Measurements from ENCODE around the gene KIAA0232. TPM values are rescaled to one million over a fixed set of nuclear protein-coding genes. Genes with fewer than 3 reads are reported as not detected.

KIAA0232 gene
- total and polyA plus RNA-seq, 9 of the 15 experiments (the other 6 are each of a cell fraction or from before 2014, with no cell fraction given), result 3.5 to 17.4 (median 13.0) TPM

DNA sequence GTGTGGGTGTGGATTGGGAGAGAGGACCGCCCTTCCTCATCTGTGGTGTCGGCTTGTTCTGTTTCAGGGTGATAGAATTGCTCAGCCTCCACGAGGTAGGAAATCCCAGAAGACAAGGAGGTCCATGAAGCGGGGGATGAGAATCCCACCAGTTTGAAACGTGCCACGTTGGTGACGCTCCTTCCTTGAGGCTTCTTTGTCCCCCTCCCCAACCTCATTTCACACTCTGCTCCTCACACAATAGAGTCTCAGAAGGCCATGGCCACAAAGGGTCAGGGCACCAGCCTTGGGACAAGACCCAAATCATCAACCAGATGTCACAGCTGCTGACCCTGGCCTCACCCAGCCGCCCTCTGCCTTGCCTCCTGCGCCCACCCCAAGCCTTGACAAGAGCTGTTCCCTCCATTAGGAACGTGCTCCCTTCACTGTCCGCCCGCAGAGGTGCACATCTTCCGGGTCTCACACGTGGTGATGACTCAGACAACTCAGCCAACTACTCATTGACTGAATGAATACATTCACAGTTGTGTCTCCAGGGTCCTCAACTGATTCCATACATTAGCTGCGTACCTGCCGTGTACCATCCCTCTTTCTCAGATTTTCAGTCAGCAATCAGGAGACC is 48.3 kb upstream of the KIAA0232 start (continued):
- TF ChIP-seq, protein P1, sequence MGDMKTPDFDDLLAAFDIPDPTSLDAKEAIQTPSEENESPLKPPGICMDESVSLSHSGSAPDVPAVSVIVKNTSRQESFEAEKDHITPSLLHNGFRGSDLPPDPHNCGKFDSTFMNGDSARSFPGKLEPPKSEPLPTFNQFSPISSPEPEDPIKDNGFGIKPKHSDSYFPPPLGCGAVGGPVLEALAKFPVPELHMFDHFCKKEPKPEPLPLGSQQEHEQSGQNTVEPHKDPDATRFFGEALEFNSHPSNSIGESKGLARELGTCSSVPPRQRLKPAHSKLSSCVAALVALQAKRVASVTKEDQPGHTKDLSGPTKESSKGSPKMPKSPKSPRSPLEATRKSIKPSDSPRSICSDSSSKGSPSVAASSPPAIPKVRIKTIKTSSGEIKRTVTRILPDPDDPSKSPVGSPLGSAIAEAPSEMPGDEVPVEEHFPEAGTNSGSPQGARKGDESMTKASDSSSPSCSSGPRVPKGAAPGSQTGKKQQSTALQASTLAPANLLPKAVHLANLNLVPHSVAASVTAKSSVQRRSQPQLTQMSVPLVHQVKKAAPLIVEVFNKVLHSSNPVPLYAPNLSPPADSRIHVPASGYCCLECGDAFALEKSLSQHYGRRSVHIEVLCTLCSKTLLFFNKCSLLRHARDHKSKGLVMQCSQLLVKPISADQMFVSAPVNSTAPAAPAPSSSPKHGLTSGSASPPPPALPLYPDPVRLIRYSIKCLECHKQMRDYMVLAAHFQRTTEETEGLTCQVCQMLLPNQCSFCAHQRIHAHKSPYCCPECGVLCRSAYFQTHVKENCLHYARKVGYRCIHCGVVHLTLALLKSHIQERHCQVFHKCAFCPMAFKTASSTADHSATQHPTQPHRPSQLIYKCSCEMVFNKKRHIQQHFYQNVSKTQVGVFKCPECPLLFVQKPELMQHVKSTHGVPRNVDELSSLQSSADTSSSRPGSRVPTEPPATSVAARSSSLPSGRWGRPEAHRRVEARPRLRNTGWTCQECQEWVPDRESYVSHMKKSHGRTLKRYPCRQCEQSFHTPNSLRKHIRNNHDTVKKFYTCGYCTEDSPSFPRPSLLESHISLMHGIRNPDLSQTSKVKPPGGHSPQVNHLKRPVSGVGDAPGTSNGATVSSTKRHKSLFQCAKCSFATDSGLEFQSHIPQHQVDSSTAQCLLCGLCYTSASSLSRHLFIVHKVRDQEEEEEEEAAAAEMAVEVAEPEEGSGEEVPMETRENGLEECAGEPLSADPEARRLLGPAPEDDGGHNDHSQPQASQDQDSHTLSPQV (IDR thresholded peaks at IDR 0.05), result peak; percentile 98
- peak; percentile 89 for TF ChIP-seq MECOM (CRISPR knock-in tag; IDR thresholded peaks at IDR 0.05)
- TF ChIP-seq MTF1 (CRISPR knock-in tag; IDR thresholded peaks at IDR 0.05; ENCODE audit: borderline replicate concordance), result no peak
- no peak for TF ChIP-seq SMAD2 (IDR thresholded peaks at IDR 0.05; ENCODE audit: low read depth, low read length)
- TF ChIP-seq ZC3H11A (IDR thresholded peaks at IDR 0.05; ENCODE audit: low read depth, low read length), result no peak
- TF ChIP-seq, protein P2, sequence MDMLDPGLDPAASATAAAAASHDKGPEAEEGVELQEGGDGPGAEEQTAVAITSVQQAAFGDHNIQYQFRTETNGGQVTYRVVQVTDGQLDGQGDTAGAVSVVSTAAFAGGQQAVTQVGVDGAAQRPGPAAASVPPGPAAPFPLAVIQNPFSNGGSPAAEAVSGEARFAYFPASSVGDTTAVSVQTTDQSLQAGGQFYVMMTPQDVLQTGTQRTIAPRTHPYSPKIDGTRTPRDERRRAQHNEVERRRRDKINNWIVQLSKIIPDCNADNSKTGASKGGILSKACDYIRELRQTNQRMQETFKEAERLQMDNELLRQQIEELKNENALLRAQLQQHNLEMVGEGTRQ (CRISPR knock-in tag; IDR thresholded peaks at IDR 0.05), result no peak
- TF ChIP-seq, protein P3, sequence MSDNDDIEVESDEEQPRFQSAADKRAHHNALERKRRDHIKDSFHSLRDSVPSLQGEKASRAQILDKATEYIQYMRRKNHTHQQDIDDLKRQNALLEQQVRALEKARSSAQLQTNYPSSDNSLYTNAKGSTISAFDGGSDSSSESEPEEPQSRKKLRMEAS (CRISPR knock-in tag; IDR thresholded peaks at IDR 0.05), result peak; percentile 91
- 0 out of 2 replicates have a peak, but pooled peaks have one; percentile 25 for TF ChIP-seq FOXP1 (CRISPR knock-in tag; IDR thresholded peaks at IDR 0.05)
- TF ChIP-seq, protein P4, sequence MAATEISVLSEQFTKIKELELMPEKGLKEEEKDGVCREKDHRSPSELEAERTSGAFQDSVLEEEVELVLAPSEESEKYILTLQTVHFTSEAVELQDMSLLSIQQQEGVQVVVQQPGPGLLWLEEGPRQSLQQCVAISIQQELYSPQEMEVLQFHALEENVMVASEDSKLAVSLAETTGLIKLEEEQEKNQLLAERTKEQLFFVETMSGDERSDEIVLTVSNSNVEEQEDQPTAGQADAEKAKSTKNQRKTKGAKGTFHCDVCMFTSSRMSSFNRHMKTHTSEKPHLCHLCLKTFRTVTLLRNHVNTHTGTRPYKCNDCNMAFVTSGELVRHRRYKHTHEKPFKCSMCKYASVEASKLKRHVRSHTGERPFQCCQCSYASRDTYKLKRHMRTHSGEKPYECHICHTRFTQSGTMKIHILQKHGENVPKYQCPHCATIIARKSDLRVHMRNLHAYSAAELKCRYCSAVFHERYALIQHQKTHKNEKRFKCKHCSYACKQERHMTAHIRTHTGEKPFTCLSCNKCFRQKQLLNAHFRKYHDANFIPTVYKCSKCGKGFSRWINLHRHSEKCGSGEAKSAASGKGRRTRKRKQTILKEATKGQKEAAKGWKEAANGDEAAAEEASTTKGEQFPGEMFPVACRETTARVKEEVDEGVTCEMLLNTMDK (IDR thresholded peaks at IDR 0.05; ENCODE audit: borderline replicate concordance, insufficient read depth, low read depth, low read length, poor library complexity, severe bottlenecking), result no peak
- no peak for TF ChIP-seq ZNF197 (CRISPR knock-in tag; IDR thresholded peaks at IDR 0.05; ENCODE audit: low read depth)
- no peak for TF ChIP-seq ZSCAN32 (CRISPR knock-in tag; IDR thresholded peaks at IDR 0.05)
- TF ChIP-seq NEUROD1 (IDR thresholded peaks at IDR 0.05; ENCODE audit: borderline replicate concordance, low read depth, low read length, partially characterized antibody), result no peak
- no peak for TF ChIP-seq SMARCA4 (IDR thresholded peaks at IDR 0.05)
- TF ChIP-seq, protein P5, sequence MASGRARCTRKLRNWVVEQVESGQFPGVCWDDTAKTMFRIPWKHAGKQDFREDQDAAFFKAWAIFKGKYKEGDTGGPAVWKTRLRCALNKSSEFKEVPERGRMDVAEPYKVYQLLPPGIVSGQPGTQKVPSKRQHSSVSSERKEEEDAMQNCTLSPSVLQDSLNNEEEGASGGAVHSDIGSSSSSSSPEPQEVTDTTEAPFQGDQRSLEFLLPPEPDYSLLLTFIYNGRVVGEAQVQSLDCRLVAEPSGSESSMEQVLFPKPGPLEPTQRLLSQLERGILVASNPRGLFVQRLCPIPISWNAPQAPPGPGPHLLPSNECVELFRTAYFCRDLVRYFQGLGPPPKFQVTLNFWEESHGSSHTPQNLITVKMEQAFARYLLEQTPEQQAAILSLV (tag; IDR thresholded peaks at IDR 0.05), result peak; percentile 18; the same call in 1 of the 2 replicates
- TF ChIP-seq, protein P6, sequence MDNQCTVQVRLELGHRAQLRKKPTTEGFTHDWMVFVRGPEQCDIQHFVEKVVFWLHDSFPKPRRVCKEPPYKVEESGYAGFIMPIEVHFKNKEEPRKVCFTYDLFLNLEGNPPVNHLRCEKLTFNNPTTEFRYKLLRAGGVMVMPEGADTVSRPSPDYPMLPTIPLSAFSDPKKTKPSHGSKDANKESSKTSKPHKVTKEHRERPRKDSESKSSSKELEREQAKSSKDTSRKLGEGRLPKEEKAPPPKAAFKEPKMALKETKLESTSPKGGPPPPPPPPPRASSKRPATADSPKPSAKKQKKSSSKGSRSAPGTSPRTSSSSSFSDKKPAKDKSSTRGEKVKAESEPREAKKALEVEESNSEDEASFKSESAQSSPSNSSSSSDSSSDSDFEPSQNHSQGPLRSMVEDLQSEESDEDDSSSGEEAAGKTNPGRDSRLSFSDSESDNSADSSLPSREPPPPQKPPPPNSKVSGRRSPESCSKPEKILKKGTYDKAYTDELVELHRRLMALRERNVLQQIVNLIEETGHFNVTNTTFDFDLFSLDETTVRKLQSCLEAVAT (IDR thresholded peaks at IDR 0.05), result no peak
- TF ChIP-seq, protein P7, sequence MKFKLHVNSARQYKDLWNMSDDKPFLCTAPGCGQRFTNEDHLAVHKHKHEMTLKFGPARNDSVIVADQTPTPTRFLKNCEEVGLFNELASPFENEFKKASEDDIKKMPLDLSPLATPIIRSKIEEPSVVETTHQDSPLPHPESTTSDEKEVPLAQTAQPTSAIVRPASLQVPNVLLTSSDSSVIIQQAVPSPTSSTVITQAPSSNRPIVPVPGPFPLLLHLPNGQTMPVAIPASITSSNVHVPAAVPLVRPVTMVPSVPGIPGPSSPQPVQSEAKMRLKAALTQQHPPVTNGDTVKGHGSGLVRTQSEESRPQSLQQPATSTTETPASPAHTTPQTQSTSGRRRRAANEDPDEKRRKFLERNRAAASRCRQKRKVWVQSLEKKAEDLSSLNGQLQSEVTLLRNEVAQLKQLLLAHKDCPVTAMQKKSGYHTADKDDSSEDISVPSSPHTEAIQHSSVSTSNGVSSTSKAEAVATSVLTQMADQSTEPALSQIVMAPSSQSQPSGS (CRISPR knock-in tag; IDR thresholded peaks at IDR 0.05), result no peak

Measured in K562 (cell line).